OCI-LY3 (cell line): Measurements from ENCODE around the gene CLK4.

Experiments
- H2AFZ ChIP-seq: fragments of 200-600, 300-600 bp; shearing (Covaris generic); 2 replicates; pipeline ENCODE4 v1.6.0; 2014; ENCODE audit warnings: antibody characterized with exemption, low read depth, low read length
- H3K27ac ChIP-seq: fragments of 200-600, 300-600 bp; sonication (generic); 2 replicates; pipeline ENCODE4 v1.5.1; 2014; ENCODE audit warnings: mild to moderate bottlenecking, low read length, moderate library complexity, mixed read lengths
- H3K27me3 ChIP-seq: fragments of 200-600, 300-600 bp; sonication (generic); 2 replicates; pipeline ENCODE4 v1.6.1; 2014; ENCODE audit warnings: low read depth, low read length, mixed read lengths
- H3K36me3 ChIP-seq: fragments of 200-600, 300-600 bp; sonication (generic); replicated peaks from 2 replicates; pipeline ENCODE3; 2014; ENCODE audit warnings: low read depth, low read length, mixed read lengths
- H3K4me1 ChIP-seq: fragments of 300-600, 200-600 bp; sonication (generic); 2 replicates; pipeline ENCODE4 v1.6.1; 2014; ENCODE audit warnings: low read length, mixed read lengths
- H3K4me2 ChIP-seq: fragments of 200-600, 300-600 bp; sonication (generic); 2 replicates; pipeline ENCODE4 v1.6.1; 2014; ENCODE audit warnings: low read length, mixed read lengths
- H3K4me3 ChIP-seq: fragments of 300-600, 200-600 bp; sonication (generic); 2 replicates; pipeline ENCODE4 v1.5.1; 2014; ENCODE audit warnings: antibody characterized with exemption, mild to moderate bottlenecking, low read length, moderate library complexity
- H3K79me2 ChIP-seq: fragments of 300-600, 200-600 bp; shearing (Covaris generic); 2 replicates; pipeline ENCODE4 v1.6.1; 2014; ENCODE audit warnings: mild to moderate bottlenecking, low read length, mixed read lengths
- H3K9ac ChIP-seq: fragments of 300-600, 200-600 bp; shearing (Covaris generic); 2 replicates; pipeline ENCODE4 v1.6.0; 2014; ENCODE audit warnings: mild to moderate bottlenecking, low read length, moderate library complexity
- H3K9me3 ChIP-seq: fragments of 200-600, 300-600 bp; shearing (Covaris generic); 2 replicates; pipeline ENCODE4 v1.6.1; 2014; ENCODE audit warnings: low read length, mixed read lengths; ENCODE audit not compliant: insufficient read depth
- H4K20me1 ChIP-seq: fragments of 200-600, 300-600 bp; sonication (generic); 2 replicates; pipeline ENCODE4 v1.6.1; 2016; ENCODE audit warnings: low read length, mixed read lengths; ENCODE audit not compliant: insufficient read depth
- CTCF ChIP-seq: fragments of 200-600, 300-600 bp; sonication (generic); IDR thresholded peaks from 2 replicates; pipeline ENCODE4 v1.5.1; 2014; ENCODE audit warnings: antibody characterized with exemption, low read length, low read depth
- EZH2phosphoT487 ChIP-seq: fragments of 200-600 bp; shearing (Covaris generic); IDR thresholded peaks from 2 replicates; pipeline ENCODE4 v1.6.1; 2018; ENCODE audit warnings: antibody characterized with exemption, mixed run types, low read depth

The CLK4 gene

DNA sequence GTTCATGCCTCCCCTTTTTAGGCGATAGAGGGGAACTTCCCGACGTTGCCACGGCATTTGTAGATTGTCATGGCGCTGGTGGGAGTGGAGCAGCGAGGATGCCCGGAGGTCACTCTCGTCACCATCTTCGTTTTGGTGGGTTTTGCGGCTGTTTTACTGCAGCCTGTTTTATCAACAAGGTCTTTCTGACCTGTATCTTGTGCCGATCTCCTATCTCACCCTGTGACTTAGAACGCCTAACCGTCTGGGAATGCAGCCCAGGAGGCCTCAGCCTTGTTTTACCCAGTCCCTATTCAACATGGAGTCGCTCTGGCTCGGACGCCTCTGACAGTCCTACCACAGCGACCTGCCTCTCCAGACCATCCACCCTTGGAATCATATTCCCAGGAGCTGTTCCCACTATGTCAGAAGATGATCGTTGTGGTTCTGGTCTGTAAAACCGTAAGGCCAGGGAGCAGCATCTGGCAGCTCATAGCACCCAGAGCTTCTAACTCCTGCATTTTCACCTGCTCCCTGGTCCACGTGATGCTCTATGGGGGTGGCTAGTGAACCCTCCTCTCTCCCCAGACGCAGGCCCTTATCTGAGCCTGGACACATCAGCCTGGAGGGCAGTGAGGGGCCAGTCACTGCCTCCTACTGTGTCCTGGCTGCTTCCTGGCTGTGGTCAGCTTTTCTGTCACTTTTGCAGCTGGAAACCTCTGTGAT, 35.1 kb upstream of the CLK4 start:
- H3K9ac ChIP-seq, result no peak overlapping the region
- no peaks in the 10 kb centered on the region for H3K4me1 ChIP-seq
- H3K79me2 ChIP-seq, result no peaks in the 10 kb centered on the region
- H4K20me1 ChIP-seq, result no peaks in the 10 kb centered on the region
- peaks cover 5% of the 10 kb centered on the region; the same call in 1 of the 2 replicates for H3K27me3 ChIP-seq
- no peak overlapping the region for H2AFZ ChIP-seq
- no peak for TF ChIP-seq EZH2phosphoT487
- no peaks in the 10 kb centered on the region for H3K9me3 ChIP-seq
- no peak overlapping the region for H3K4me3 ChIP-seq
- H3K36me3 ChIP-seq, result no peaks in the 10 kb centered on the region
- H3K27ac ChIP-seq, result no peak overlapping the region
- H3K4me2 ChIP-seq, result no peak overlapping the region

GRCh38 chr5:178651046-178651810, 24.4 kb upstream of the CLK4 start:
- H3K4me3 ChIP-seq, result no peak overlapping the region
- H3K4me1 ChIP-seq, result no peaks in the 10 kb centered on the region
- 0 out of 2 replicates have a peak, but pooled peaks cover 1% of the 10 kb centered on the region for H3K27me3 ChIP-seq
- no peak overlapping the region for H3K27ac ChIP-seq
- TF ChIP-seq CTCF (no peak), EZH2phosphoT487 (no peak)
- H3K36me3 ChIP-seq, result no peaks in the 10 kb centered on the region
- no peaks in the 10 kb centered on the region for H3K9me3 ChIP-seq
- no peak overlapping the region for H2AFZ ChIP-seq
- H4K20me1 ChIP-seq, result no peaks in the 10 kb centered on the region
- H3K79me2 ChIP-seq, result no peaks in the 10 kb centered on the region
- H3K4me2 ChIP-seq, result no peak overlapping the region
- H3K9ac ChIP-seq, result no peak overlapping the region

GRCh38 chr5:178650214-178650613, 23.4 kb upstream of the CLK4 start:
- H3K4me2 ChIP-seq, result no peak overlapping the region
- no peaks in the 10 kb centered on the region for H3K79me2 ChIP-seq
- H3K9ac ChIP-seq, result no peak overlapping the region
- H3K27ac ChIP-seq, result no peak overlapping the region
- H2AFZ ChIP-seq, result no peak overlapping the region
- TF ChIP-seq CTCF, result no peak
- no peak for TF ChIP-seq EZH2phosphoT487
- no peaks in the 10 kb centered on the region for H3K27me3 ChIP-seq
- H3K9me3 ChIP-seq, result no peaks in the 10 kb centered on the region
- H4K20me1 ChIP-seq, result no peaks in the 10 kb centered on the region
- no peak overlapping the region for H3K4me3 ChIP-seq
- H3K36me3 ChIP-seq, result no peaks in the 10 kb centered on the region
- H3K4me1 ChIP-seq, result no peaks in the 10 kb centered on the region

- Histone ChIP-seq H3K27ac (no peak overlapping the region), H3K79me2 (no peaks in the 10 kb centered on the region), H3K4me3 (no peak overlapping the region), H3K9ac (no peak overlapping the region), H3K27me3 (no peaks in the 10 kb centered on the region), H4K20me1 (no peaks in the 10 kb centered on the region), H3K4me2 (no peak overlapping the region), H2AFZ (no peak overlapping the region), H3K4me1 (no peaks in the 10 kb centered on the region), H3K36me3 (no peaks in the 10 kb centered on the region), H3K9me3 (no peaks in the 10 kb centered on the region)
- TF ChIP-seq CTCF, result no peak
- TF ChIP-seq EZH2phosphoT487, result no peak
Observed at GRCh38 chr5:178649580-178649979, 22.7 kb upstream of the CLK4 start.
